CD4-positive, alpha-beta T cell treated with Interleukin-15 for 4 hours (primary cell): ENCODE results near the gene CLDN5.

ENCODE experiments used
- DNase-seq: peaks from one replicate; pipeline ENCODE4 v3.0.0-alpha.2; 2020; ENCODE audit warnings: low spot score

CLDN5 gene

GRCh38 chr22:19479355-19480172 is 44.6 kb downstream of the CLDN5 start, which contains the start of gene CDC45:
CDC45 (plus strand) TSS chr22:19479920; CDS start chr22:19479969, 49 bp downstream.
- peak; percentile 96 for DNase-seq

- peak; percentile 76 for DNase-seq
Observed at GRCh38 chr22:19478901-19479354, 45.3 kb downstream of the CLDN5 start, which contains the start of gene UFD1. UFD1 (minus strand) TSS chr22:19479193; CDS start chr22:19479085, 108 bp downstream.

- DNase-seq: no peak
Observed at GRCh38 chr22:19478045-19478900, 45.9 kb downstream of the CLDN5 start.

GRCh38 chr22:19477321-19478044 is 46.7 kb downstream of the CLDN5 start:
- peak; percentile 5 for DNase-seq

GRCh38 chr22:19476023-19476422 is 48.2 kb downstream of the CLDN5 start:
- DNase-seq: no peak

- no peak for DNase-seq
Observed at GRCh38 chr22:19473578-19473977, 50.6 kb downstream of the CLDN5 start.
